Activated naive CD4-positive, alpha-beta T cell treated with anti-CD3 and anti-CD28 coated beads for 36 hours (primary cell): ENCODE data around the gene MZF1. TPM values are rescaled to one million over a fixed set of nuclear protein-coding genes. Genes with fewer than 3 reads are reported as not detected.

ENCODE experiments used
- CTCF ChIA-PET: fragments of 350-600 bp; sonication (Branson Sonifier 250); formaldehyde crosslinking; loops from one replicate; lab custom pipeline; 2021; ENCODE audit warnings: antibody characterized with exemption; lab: Charles Lee
- DNase-seq: peaks from one replicate; pipeline ENCODE4 v3.0.0-alpha.2; 2020
- H3K27ac Mint-ChIP-seq: one replicate; pipeline ENCODE4 v1.8.0; 2021; ENCODE audit warnings: mild to moderate bottlenecking, mixed read lengths
- H3K27me3 Mint-ChIP-seq: one replicate; pipeline ENCODE4 v1.8.0; 2021; ENCODE audit warnings: low read depth, mixed read lengths
- H3K36me3 Mint-ChIP-seq: one replicate; pipeline ENCODE4 v1.8.0; 2021; ENCODE audit warnings: low read depth, mixed read lengths
- H3K4me1 Mint-ChIP-seq: one replicate; pipeline ENCODE4 v1.8.0; 2021; ENCODE audit warnings: low read depth, mixed read lengths
- H3K4me3 Mint-ChIP-seq: one replicate; pipeline ENCODE4 v1.8.0; 2021; ENCODE audit warnings: mild to moderate bottlenecking, moderate library complexity, mixed read lengths
- H3K9me3 Mint-ChIP-seq: one replicate; pipeline ENCODE4 v1.8.0; 2021; ENCODE audit warnings: mixed read lengths
- intact Hi-C: fragments of 100-400 bp; cut with micrococcal nuclease; formaldehyde crosslinking; loops from one replicate; pipeline ENCODE4 v1.15.1; 2023
- total RNA-seq, 2 experiments: library from RNA; stranded (reverse); gene quantifications; one replicate each; pipeline ENCODE4 v1.2.3, GENCODE V29; 2021

MZF1 gene
- total RNA-seq, 2 experiments from 2014 or later = 13.3 to 13.4 TPM

DNA sequence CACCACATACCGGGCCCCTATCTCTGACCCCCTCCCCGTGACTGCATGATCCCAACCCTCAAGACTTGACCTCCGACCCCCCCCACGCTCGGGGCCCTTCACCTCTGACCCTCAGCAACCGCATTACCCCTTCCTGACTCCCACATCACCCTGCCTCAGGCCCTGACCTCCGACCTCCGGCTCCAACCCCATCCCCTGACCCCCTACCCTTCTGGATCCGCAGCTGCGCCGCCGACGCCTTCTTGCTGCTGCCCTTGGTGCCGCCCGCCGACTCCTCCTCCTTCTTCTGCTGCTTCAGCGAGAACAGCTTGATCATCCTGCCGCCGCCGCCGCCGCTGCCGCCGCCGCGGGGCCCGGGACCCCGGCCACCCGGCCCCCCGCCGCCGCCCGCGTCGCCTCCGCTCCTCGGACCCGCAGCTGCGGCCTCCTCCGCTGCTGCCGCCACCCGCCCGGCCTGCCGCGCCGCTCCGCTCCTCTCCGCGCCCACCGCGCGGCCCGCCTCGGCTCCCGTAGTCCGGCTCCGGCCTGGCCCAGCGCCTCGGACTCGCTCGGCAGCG, 15.0 kb downstream of the MZF1 start, which contains the start of gene UBE2M:
Gene UBE2M (minus strand): TSS at position 546 of the 557 bp plus-strand sequence. CDS start 230 bp downstream, at position 316.
- intact Hi-C loops = loop anchor here (1.0 kb wide), 1 partner anchor 44 kb away; no protein-coding TSS in a partner anchor
- Mint-ChIP-seq H3K4me3 (peak within 1 kb of the TSS; percentile 90), H3K4me1 (peaks cover 64% of the 10 kb centered on the region), H3K9me3 (no peaks in the 10 kb centered on the region), H3K36me3 (peaks cover 34% of the 10 kb centered on the region), H3K27ac (peak within 1 kb of the TSS; percentile 100), H3K27me3 (no peaks in the 10 kb centered on the region)
- peak; percentile 71 for DNase-seq
- CTCF ChIA-PET = no interaction called here

- CTCF ChIA-PET = no interaction called here
- peak overlapping the region; percentile 90 for H3K4me3 Mint-ChIP-seq
- peaks cover 67% of the 10 kb centered on the region for H3K4me1 Mint-ChIP-seq
- no peaks in the 10 kb centered on the region for H3K9me3 Mint-ChIP-seq
- peaks cover 38% of the 10 kb centered on the region for H3K36me3 Mint-ChIP-seq
- H3K27me3 Mint-ChIP-seq = no peaks in the 10 kb centered on the region
- no peak for DNase-seq
- intact Hi-C loops = loop anchor here (1.0 kb wide), 1 partner anchor 43 kb away; no protein-coding TSS in a partner anchor
- H3K27ac Mint-ChIP-seq = peak overlapping the region; percentile 93
These were observed 15.7 kb downstream of the MZF1 start for GRCh38 chr19:58557221-58558065.

- no peak for DNase-seq
- CTCF ChIA-PET = no interaction called here
- Mint-ChIP-seq H3K27me3 (no peaks in the 10 kb centered on the region), H3K4me1 (peaks cover 63% of the 10 kb centered on the region), H3K4me3 (peak overlapping the region; percentile 90), H3K9me3 (no peaks in the 10 kb centered on the region), H3K36me3 (peaks cover 44% of the 10 kb centered on the region), H3K27ac (peak overlapping the region; percentile 81)
- intact Hi-C loops = no loop called here
These were observed 16.4 kb downstream of the MZF1 start for GRCh38 chr19:58556622-58557220.

DNA sequence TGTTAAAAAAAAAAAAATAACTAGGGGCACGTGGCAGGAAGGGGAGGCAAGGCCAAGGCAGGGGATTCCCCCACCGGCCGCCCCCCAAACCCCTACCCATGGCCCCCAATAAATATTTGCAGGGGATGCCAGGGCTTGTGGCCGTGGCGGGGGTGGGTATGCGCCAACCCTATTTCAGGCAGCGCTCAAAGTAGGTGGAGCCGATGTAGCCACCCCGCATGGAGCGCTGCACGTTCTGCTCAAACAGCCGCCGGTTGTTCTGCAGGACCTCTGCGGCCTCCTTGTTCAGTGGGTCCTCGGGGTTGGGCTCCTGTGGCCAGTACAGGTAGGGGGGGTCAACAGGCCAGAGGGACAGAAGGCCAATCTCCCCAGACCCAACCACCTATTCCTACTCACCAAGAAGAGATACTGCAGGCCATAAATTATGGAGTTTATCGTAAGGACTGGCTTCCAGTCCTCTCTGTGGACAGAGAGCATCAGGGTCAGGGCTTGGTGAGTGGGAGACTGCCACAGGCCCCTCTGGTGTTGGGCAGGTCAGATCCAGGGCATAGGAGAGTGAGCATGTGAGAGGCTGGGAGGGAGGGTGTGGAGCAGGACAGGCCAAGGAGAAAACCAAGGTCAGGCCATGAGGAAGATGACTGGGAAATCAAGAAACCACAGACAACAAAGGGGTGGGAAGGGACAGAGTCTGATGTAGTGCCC, 17.1 kb downstream of the MZF1 start:
- no peak for DNase-seq
- peaks cover 42% of the 10 kb centered on the region for H3K36me3 Mint-ChIP-seq
- CTCF ChIA-PET = interaction anchor here (1.4 to 2.8 kb wide), 3 partner anchors 25 to 42 kb away, joined by 3 to 21 read pairs (median 14); partner anchors contain the start of gene ZBTB45
- H3K4me3 Mint-ChIP-seq = peak overlapping the region; percentile 90
- H3K4me1 Mint-ChIP-seq = peaks cover 57% of the 10 kb centered on the region
- H3K9me3 Mint-ChIP-seq = no peaks in the 10 kb centered on the region
- intact Hi-C loops = loop anchor here (1.0 kb wide), 3 partner anchors 12 to 37 kb away; partner anchors contain the start of genes MZF1, TRIM28 and ZBTB45
- H3K27ac Mint-ChIP-seq = peak overlapping the region; percentile 94
- no peaks in the 10 kb centered on the region for H3K27me3 Mint-ChIP-seq

DNA sequence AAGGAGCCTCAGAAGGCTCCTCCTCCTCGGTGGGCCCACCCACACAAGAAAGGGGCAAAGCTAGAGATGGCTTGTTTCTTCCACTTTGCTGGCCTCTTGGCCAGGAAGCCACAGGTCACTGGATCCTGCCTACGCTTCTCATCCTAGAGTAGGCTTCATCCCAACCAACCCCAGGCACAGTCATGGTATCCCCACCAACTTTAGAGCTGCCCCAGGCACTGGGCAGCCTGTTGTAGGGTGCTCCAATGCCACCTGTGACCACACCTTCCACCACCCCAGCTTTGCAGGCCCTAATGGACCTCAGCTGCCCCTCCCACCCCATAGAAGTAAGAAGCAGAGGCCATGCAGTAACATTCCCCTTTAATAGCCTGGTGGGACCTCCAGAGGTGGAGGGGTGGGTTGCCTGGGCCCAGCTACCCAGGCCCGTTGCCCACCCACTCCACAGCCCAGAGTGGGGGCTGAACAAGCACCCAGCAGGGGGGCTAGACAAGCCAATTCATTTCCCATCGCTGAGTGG, 17.7 kb downstream of the MZF1 start:
- H3K9me3 Mint-ChIP-seq = no peaks in the 10 kb centered on the region
- DNase-seq = no peak

DNA sequence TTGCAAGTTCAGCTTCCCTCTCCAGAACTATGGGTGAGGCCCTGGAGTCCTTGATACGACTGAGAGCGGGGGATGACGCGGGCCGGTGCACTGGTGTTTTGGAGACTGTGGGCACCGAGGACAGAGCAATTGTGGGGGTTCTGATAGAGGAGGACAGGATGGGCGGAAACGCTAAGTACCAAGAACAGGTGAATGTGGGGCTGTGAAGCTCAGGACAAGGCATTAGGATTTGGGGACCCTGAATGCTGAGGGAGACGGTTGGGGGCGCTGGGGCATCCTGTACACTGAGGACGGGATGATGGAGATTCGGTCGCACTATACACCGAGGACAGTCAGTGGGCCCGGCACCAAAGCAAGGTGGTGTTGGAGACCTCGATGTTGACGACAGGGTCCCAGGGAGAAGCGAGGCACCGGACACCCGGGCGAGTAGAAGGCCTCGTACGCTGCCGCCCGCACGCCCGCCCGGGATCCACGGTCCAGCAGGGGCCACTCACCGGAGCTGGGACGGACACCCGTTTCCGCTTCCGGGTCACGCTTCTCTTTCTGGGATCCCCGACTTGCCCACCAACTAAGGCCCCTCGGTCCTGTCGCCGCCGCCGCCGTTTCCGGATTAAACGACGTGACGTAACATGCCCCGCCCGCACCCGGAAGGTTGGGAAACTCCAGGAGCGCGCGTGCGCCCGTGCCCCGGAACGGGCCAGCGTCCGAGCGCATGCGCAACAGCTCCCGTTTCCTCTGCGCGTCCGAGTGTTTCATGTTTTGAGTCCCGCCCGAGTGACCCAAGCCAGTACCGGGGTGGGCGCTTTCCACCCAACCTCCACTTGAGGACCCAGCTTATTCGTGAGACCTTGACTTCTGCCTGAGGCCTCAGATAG, 18.4 kb downstream of the MZF1 start, which contains the start of gene CHMP2A:
Gene CHMP2A (minus strand): TSS at position 612 of the 875 bp plus-strand sequence. CDS start 893 bp downstream, outside the sequence.
- Mint-ChIP-seq H3K4me3 (peak within 1 kb of the TSS; percentile 90), H3K36me3 (peaks cover 50% of the 10 kb centered on the region), H3K27me3 (no peaks in the 10 kb centered on the region), H3K4me1 (peaks cover 51% of the 10 kb centered on the region), H3K9me3 (no peaks in the 10 kb centered on the region), H3K27ac (peak within 1 kb of the TSS; percentile 94)
- DNase-seq = peak; percentile 99
- CTCF ChIA-PET = interaction anchor here (0.5 to 2.8 kb wide), 7 partner anchors 24 to 370 kb away, joined by 3 to 21 read pairs (median 4); partner anchors contain the start of gene ZBTB45
- intact Hi-C loops = loop anchor here (1.0 kb wide), 3 partner anchors 10 to 35 kb away; partner anchors contain the start of genes MZF1, TRIM28 and ZBTB45

More for the DNA sequence above, 17.7 kb downstream of the MZF1 start:
- CTCF ChIA-PET = interaction anchor here (0.6 to 2.8 kb wide), 5 partner anchors 26 to 370 kb away, joined by 3 to 21 read pairs (median 4); partner anchors contain the start of gene ZBTB45
- H3K36me3 Mint-ChIP-seq = peaks cover 48% of the 10 kb centered on the region
- H3K4me3 Mint-ChIP-seq = peak overlapping the region; percentile 90
- H3K4me1 Mint-ChIP-seq = peaks cover 53% of the 10 kb centered on the region
- H3K27me3 Mint-ChIP-seq = no peaks in the 10 kb centered on the region
- intact Hi-C loops = loop anchor here (1.0 kb wide), 3 partner anchors 11 to 36 kb away; partner anchors contain the start of genes MZF1, TRIM28 and ZBTB45
- H3K27ac Mint-ChIP-seq = peak overlapping the region; percentile 94

GRCh38 chr19:58553799-58554493, 19.2 kb downstream of the MZF1 start:
- Mint-ChIP-seq H3K9me3 (no peaks in the 10 kb centered on the region), H3K4me1 (peaks cover 51% of the 10 kb centered on the region), H3K4me3 (peak overlapping the region; percentile 90), H3K27ac (peak overlapping the region; percentile 94), H3K36me3 (peaks cover 54% of the 10 kb centered on the region), H3K27me3 (no peaks in the 10 kb centered on the region)
- no peak for DNase-seq
- intact Hi-C loops = no loop called here
- CTCF ChIA-PET = interaction anchor here (0.7 to 2.8 kb wide), 5 partner anchors 9 to 38 kb away, joined by 3 to 21 read pairs (median 4); partner anchors contain the start of gene ZBTB45

DNA sequence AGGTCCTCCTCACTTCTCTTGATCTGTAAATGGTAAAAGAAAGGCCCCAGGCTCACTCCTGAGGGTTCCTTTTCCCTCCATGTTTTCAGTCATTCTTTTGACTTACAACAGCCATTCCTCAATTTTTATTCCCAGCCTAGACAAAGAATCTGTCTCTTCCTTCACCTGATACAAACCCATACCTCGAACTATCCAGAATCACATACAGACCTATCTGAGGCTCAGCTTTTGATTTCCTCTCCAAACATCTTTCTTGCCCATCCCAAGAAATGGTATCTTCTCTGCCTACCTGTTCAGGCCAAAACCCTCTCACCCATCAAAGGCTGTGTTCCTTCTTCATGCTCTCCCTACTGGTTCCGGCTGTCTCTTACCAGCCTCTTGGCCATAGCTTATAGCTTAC, 20.5 kb downstream of the MZF1 start:
- H3K9me3 Mint-ChIP-seq = no peaks in the 10 kb centered on the region
- CTCF ChIA-PET = no interaction called here
- intact Hi-C loops = no loop called here
- H3K4me1 Mint-ChIP-seq = peaks cover 54% of the 10 kb centered on the region
- no peaks in the 10 kb centered on the region for H3K27me3 Mint-ChIP-seq
- DNase-seq = no peak
- H3K36me3 Mint-ChIP-seq = peaks cover 57% of the 10 kb centered on the region
- H3K27ac Mint-ChIP-seq = peak overlapping the region; percentile 36
- H3K4me3 Mint-ChIP-seq = no peak overlapping the region

GRCh38 chr19:58551577-58552471, 21.3 kb downstream of the MZF1 start:
- DNase-seq = no peak
- H3K27me3 Mint-ChIP-seq = no peaks in the 10 kb centered on the region
- intact Hi-C loops = no loop called here
- H3K27ac Mint-ChIP-seq = peak overlapping the region; percentile 26
- peaks cover 53% of the 10 kb centered on the region for H3K4me1 Mint-ChIP-seq
- no peak overlapping the region for H3K4me3 Mint-ChIP-seq
- H3K9me3 Mint-ChIP-seq = no peaks in the 10 kb centered on the region
- peaks cover 62% of the 10 kb centered on the region for H3K36me3 Mint-ChIP-seq
- CTCF ChIA-PET = interaction anchor here (0.9 kb wide), 1 partner anchor 32 kb away, joined by 4 read pairs; the partner anchor contains the start of gene ZBTB45
